Progenitor cell of endocrine pancreas (in vitro differentiated cells): ENCODE measurements around the gene CHAF1B. TPM values are rescaled to one million over a fixed set of nuclear protein-coding genes. Genes with fewer than 3 reads are reported as not detected.

Experiments
- DNase-seq: peaks from one replicate; pipeline ENCODE4 v3.0.0; 2021; ENCODE audit warnings: low spot score; ENCODE audit not compliant: unreplicated experiment
- H3K27ac Mint-ChIP-seq: 2 replicates; pipeline ENCODE4 v1.8.0; 2021; ENCODE audit warnings: mild to moderate bottlenecking, moderate library complexity, mixed read lengths
- H3K27me3 Mint-ChIP-seq: 2 replicates; pipeline ENCODE4 v1.8.0; 2021; ENCODE audit warnings: mixed read lengths
- H3K36me3 Mint-ChIP-seq: 2 replicates; pipeline ENCODE4 v1.8.0; 2022; ENCODE audit warnings: mixed read lengths; ENCODE audit not compliant: insufficient read depth
- H3K4me1 Mint-ChIP-seq: 2 replicates; pipeline ENCODE4 v1.8.0; 2021; ENCODE audit warnings: low read depth, mixed read lengths
- H3K4me3 Mint-ChIP-seq: 2 replicates; pipeline ENCODE4 v1.8.0; 2021; ENCODE audit warnings: low read depth, mild to moderate bottlenecking, moderate library complexity, mixed read lengths
- H3K9me3 Mint-ChIP-seq: 2 replicates; pipeline ENCODE4 v1.8.0; 2021; ENCODE audit warnings: low read depth, mixed read lengths
- total RNA-seq: library from RNA; stranded (reverse); gene quantifications from 2 replicates; pipeline ENCODE4 v1.2.1, GENCODE V29; 2021
- TF ChIP-seq, protein P1 (sequence below): fragments of 200-600 bp; sonication (generic); IDR thresholded peaks from one replicate; pipeline ENCODE4 v1.5.0; 2021; ENCODE audit warnings: antibody characterized with exemption, mild to moderate bottlenecking; ENCODE audit not compliant: unreplicated experiment

Gene CHAF1B
- total RNA-seq, 1 donor from 2014 or later: 9.1 TPM

DNA sequence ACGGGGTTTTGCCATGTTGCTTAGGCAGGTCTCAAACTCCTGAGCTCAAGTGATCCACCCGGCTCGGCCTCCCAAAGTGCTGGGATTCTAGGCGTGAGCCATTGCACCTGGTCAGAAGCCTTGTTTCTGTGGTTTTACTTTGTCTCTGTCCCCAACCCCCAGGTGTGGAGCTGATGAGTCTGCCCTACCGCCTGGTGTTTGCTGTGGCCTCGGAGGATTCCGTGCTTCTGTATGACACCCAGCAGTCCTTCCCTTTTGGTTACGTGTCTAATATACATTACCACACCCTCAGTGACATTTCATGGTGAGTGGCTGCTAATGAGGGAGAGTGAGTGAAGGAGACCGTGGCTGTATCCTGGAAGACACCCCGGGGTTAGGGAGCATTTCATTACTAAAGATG is 26.1 kb downstream of the CHAF1B start:
- peaks cover 23% of the 10 kb centered on the region for H3K36me3 Mint-ChIP-seq
- no peak for DNase-seq
- H3K4me3 Mint-ChIP-seq: no peak overlapping the region
- no peaks in the 10 kb centered on the region for H3K27me3 Mint-ChIP-seq
- H3K9me3 Mint-ChIP-seq: no peaks in the 10 kb centered on the region
- TF ChIP-seq, protein P1, sequence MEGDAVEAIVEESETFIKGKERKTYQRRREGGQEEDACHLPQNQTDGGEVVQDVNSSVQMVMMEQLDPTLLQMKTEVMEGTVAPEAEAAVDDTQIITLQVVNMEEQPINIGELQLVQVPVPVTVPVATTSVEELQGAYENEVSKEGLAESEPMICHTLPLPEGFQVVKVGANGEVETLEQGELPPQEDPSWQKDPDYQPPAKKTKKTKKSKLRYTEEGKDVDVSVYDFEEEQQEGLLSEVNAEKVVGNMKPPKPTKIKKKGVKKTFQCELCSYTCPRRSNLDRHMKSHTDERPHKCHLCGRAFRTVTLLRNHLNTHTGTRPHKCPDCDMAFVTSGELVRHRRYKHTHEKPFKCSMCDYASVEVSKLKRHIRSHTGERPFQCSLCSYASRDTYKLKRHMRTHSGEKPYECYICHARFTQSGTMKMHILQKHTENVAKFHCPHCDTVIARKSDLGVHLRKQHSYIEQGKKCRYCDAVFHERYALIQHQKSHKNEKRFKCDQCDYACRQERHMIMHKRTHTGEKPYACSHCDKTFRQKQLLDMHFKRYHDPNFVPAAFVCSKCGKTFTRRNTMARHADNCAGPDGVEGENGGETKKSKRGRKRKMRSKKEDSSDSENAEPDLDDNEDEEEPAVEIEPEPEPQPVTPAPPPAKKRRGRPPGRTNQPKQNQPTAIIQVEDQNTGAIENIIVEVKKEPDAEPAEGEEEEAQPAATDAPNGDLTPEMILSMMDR: no peak
- H3K4me1 Mint-ChIP-seq: no peaks in the 10 kb centered on the region
- no peak overlapping the region for H3K27ac Mint-ChIP-seq

- Mint-ChIP-seq H3K4me1 (no peaks in the 10 kb centered on the region), H3K27ac (no peak overlapping the region), H3K27me3 (no peaks in the 10 kb centered on the region), H3K36me3 (peaks cover 20% of the 10 kb centered on the region), H3K4me3 (no peak overlapping the region), H3K9me3 (no peaks in the 10 kb centered on the region)
- DNase-seq: no peak
- TF ChIP-seq, protein P1: no peak
Measured at GRCh38 chr21:36412916-36413315, 27.7 kb downstream of the CHAF1B start.

DNA sequence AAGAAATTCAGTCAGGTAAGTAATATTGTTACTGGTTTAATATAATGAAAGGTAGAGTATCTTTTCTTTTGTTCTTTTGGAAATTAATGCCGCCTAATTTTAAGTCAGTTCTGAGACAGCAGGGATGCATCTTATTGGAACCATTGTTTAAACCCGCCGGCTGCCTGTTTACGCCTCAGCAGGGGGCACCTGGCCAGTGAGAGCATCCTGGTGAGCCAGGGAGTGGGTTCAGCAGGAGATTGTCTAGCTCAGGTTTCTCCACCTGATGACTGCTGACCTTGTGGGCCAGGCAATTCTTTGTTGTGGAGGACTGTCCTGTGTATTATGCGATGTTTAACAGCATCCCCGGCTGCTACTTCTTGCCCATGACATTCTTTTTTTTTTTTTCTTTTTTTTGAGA is 30.2 kb downstream of the CHAF1B start:
- peaks cover 13% of the 10 kb centered on the region for H3K36me3 Mint-ChIP-seq
- DNase-seq: no peak
- no peak overlapping the region for H3K27ac Mint-ChIP-seq
- H3K27me3 Mint-ChIP-seq: no peaks in the 10 kb centered on the region
- H3K4me1 Mint-ChIP-seq: peaks cover 3% of the 10 kb centered on the region
- TF ChIP-seq, protein P1: no peak
- H3K4me3 Mint-ChIP-seq: no peak overlapping the region
- H3K9me3 Mint-ChIP-seq: no peaks in the 10 kb centered on the region

DNA sequence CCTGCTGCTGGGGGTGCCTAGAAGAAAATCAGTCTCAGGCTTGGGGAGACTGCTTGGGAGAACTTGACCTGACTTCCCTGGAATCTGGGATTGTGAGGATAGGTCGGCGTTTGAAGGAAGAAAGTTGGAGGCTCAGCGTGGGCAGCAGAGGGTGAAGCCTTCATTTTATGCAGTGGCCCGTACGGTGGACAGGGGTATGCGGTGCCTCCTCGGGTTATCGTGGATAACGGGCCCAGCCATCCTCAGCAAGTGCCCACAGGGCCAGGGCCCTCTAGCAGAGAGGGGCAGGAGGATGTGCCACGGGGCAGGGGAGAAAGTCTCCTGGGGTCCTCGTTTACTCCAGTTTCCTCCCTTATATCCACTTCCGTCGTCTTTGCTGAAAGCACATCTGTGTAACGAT is 34.0 kb downstream of the CHAF1B start:
- H3K9me3 Mint-ChIP-seq: no peaks in the 10 kb centered on the region
- DNase-seq: no peak
- no peak overlapping the region for H3K4me3 Mint-ChIP-seq
- H3K36me3 Mint-ChIP-seq: peaks cover 2% of the 10 kb centered on the region
- TF ChIP-seq, protein P1: no peak
- H3K4me1 Mint-ChIP-seq: peaks cover 3% of the 10 kb centered on the region
- no peaks in the 10 kb centered on the region for H3K27me3 Mint-ChIP-seq
- H3K27ac Mint-ChIP-seq: no peak overlapping the region

- Mint-ChIP-seq H3K27me3 (no peaks in the 10 kb centered on the region), H3K4me1 (peaks cover 3% of the 10 kb centered on the region), H3K27ac (no peak overlapping the region), H3K4me3 (no peak overlapping the region), H3K36me3 (peaks cover 2% of the 10 kb centered on the region), H3K9me3 (no peaks in the 10 kb centered on the region)
- peak; percentile 73 for DNase-seq
- TF ChIP-seq, protein P1: peak; percentile 87
Measured at GRCh38 chr21:36419996-36420395, 34.8 kb downstream of the CHAF1B start.
